ENCODE measurements around the gene APOBEC3B.

- TF ChIP-seq TAF1 (IDR thresholded peaks at IDR 0.05; ENCODE audit: low read depth, low read length): no peak
- TF ChIP-seq POLR2A (IDR thresholded peaks at IDR 0.05; ENCODE audit: low read depth, low read length): no peak
These were observed 37.5 kb upstream of the APOBEC3B start for GRCh38 chr22:38944653-38945052.

Measured in GM12891 (cell line).